HG02623 (cell line): ENCODE data around the gene AKAP12.
"Not testable (repeated sequence)": the region's sequence is repeated elsewhere in the genome, so short reads cannot be mapped to it uniquely, and the experiment has no call there.

Experiments used
- ATAC-seq: cut with Tn5 transposase; IDR thresholded peaks from one replicate; pipeline ENCODE4 v1.9.1; 2021; ENCODE audit warnings: moderate library complexity; ENCODE audit not compliant: unreplicated experiment

AKAP12 gene

GRCh38 chr6:151376440-151376839 lies 136.7 kb downstream of the AKAP12 start:
- ATAC-seq: no peak

- ATAC-seq: no peak
Measured at GRCh38 chr6:151377095-151377494, 137.3 kb downstream of the AKAP12 start.

DNA sequence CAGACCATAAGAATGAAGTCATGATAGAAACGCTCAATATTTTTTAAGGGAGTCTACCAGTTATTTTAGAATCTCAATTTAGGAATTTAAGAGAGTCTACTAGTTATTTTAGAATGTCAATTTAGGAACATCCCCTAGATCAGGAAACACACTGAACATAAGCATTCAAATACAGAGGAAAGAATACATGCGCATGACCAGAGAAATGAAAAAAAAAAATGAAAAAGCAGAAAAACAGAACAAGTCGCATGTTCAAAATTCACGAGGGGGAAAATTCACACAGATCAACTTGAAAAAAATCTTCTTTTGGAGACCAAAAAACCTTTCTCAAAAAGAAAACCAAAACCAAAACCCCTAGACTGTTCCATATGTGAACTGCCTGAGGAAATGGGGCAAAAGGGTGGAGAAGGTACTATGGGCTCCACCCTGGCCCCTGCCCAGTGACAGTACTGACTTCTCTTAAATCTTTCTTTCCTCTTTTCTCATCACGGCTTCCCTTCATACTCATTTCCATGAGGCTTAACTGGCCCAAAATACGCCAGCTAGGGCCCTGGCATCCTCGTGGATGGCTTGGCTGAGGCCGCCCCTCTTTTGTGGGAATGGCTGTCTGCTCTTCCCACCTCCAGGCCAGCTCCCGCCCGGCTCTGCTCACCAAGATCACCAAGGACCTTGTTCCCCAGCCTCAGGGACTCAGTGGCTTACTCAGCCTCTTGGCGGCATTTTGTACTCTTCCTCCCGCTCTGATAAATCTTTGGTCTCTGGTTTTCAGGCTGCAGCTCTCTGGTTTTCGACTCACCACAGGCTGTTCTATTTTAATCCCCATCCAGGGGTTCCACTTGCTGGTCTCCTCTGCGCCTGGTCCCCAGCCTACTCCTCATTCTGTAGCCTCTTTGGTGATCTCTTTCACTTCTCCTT lies 140.4 kb downstream of the AKAP12 start:
- ATAC-seq: peak; percentile 62

DNA sequence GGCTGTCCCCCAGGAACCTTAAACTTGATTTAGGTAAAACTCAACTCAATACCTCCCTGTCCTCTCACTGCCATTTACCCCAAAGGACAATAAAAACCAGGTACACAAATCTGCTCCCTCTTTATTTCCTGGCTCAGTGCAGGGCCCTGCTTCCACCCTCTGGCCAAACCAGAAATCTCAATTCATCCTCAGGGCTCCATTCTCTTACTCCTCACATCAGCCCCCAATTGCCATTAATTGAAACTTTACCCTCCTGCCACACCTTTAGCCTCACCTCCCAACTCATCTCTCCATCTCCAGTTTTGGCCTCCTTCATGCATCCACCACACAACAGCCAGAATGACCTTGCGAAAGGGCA lies 141.1 kb downstream of the AKAP12 start:
- no peak for ATAC-seq

DNA sequence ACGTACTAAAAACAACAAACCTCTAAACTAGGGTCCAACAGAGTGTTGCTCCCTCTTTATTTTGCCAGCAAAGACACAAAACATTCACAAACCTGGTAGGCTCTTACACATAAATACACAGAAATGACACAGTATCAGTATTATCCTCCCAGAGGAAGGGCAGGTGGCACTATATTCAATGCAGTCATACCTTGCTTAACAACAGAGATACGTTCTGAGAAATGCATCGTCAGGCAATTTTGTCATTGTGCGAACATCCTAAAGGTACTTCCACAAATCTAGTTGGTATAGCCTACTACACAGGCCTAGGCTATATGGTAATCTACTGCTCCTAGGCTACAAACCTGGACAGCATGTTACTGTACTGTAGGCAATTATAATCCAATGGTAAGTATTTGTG lies 142.0 kb downstream of the AKAP12 start:
- no peak for ATAC-seq

- not testable (repeated sequence) for ATAC-seq
Measured at GRCh38 chr6:151382631-151383030, 142.9 kb downstream of the AKAP12 start.

- no peak for ATAC-seq
Measured at GRCh38 chr6:151384151-151384550, 144.4 kb downstream of the AKAP12 start.

GRCh38 chr6:151385177-151385576 lies 145.4 kb downstream of the AKAP12 start:
- no peak for ATAC-seq

- ATAC-seq: no peak
Measured at GRCh38 chr6:151387175-151387970, 147.6 kb downstream of the AKAP12 start.

DNA sequence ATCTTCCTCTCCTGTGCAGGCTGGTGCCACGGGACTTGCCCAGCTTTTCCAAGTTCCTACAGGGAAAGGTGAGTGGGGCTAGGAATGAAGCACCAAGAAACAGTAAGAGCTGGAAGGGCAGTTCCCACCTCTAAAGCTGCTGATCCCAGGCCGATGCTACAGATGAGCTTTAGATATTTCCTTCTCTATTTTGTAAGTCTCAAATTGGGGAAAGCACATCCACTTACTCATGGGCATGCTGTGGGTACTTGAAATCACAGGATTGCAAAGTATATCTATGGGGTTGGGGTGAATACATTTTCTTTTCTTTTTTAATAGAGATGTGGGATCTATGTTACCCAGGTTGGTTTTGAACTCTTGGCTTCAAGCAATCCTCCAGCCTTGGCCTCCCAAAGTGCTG lies 148.5 kb downstream of the AKAP12 start:
- ATAC-seq: no peak

DNA sequence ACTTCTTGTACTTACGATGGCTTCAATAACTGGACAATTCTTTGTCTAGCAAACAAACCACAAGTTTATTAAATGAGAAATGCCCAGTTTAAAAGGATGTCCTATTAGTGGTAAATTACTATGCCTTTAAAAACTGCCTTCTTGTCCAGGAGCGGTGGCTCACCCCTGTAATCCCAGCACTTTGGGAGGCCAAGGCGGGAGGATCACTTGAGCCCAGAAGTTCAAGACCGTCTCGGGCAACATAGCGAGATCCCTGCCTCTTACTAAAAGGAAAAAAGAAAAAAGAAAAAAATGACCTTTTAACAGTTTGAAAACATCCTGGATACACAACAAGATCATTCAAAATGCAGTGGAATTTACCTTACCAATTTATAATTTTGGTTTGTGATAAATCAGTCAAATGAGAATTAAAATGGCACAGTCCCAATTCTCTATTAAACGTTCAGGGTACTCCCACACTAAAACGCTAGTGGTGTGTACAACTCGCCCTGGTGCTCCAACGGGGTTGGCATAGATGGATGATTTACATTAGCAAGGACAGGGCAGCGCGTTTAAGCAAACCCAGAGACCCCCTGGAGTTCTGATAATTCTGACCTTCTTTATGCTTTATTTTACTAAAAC lies 149.3 kb downstream of the AKAP12 start:
- ATAC-seq: no peak

GRCh38 chr6:151389618-151390275 lies 150.0 kb downstream of the AKAP12 start:
- ATAC-seq: peak; percentile 54

GRCh38 chr6:151390276-151390850 lies 150.6 kb downstream of the AKAP12 start:
- ATAC-seq: peak; percentile 71

DNA sequence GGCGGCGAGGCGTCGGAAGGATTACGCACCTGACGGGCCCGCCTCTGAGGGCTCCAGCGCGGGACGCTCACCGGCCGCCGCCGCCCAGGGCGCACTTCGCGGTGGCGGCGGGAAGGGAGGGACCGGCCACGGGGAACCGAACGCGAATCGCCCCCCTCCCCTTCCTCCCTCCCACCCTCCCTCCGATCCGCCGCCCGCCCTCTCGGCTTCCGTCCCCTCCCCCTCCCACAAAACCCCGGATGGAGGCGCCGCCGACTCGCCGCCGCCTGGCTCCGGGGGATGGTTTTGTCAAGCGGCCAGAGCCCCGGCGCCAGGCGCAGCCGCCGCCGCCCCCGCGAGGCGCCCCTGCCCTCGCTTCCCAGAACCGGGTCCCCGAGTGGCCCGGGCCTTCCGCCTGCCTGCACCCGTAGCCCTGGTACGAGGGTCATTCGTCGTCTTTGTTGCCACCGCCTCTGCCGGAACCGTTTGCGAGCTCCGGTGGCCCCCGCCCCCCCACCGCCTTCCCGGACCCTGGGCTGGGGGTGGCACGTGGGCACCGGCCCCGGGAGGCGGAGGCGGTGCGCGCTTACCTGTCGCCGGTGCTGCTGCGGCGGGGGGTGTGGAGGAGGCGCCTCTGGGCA lies 151.2 kb downstream of the AKAP12 start:
- ATAC-seq: peak; percentile 4

DNA sequence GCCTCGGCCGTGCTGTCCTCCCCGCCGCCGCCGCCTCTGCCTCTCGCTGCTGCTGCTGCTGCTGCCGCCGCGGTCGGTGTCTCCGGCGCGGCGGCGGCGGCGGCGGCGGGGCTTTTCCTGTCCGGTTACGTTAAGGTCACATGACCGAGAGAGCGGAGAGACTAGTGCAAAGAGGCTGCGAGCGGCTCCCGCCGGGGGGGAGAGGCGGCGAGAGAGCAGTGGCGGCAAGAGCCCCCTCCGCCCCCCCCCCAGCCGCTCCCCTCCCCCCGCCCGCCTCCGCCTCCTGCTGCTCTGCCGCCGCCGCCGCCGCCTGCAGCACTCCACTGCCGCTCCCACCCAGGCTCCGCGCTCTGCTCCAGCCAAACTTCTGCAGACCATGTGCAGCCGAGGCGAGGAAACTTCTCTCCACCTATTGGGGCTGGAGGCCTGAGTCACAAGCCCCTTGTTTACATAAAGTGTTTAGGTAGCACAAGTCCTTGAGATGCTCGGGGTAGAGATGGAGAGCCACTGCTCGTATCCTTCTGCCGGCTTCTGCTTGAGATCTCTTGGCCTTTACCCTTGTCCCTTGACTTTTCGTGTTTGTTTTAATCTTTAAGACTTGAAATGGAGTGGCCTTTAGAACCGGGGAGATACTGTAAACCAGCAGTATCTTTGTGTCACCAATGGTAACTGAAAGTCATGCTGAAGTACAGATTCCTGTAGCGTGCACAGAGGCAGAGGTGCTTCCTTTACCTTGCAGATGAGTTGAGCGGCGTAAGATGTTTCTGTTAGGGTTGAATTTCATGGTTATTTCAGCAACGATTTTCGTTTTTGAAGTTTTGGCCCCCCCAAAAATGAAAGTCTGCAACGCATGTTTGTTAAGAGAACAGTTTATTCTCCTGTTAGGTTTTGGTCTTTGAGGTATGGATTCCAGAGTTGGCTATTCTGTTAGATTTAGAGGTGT lies 152.0 kb downstream of the AKAP12 start, which contains the start of gene ZBTB2:
ZBTB2 (minus strand) TSS at position 89 of the 943 bp plus-strand sequence. CDS start 17,922 bp downstream, outside the sequence.
- peak; percentile 8 for ATAC-seq

GRCh38 chr6:151392427-151392826 lies 152.7 kb downstream of the AKAP12 start:
- ATAC-seq: no peak

- ATAC-seq: no peak
Measured at GRCh38 chr6:151393410-151393809, 153.6 kb downstream of the AKAP12 start.

- no peak for ATAC-seq
Measured at GRCh38 chr6:151399679-151400078, 159.9 kb downstream of the AKAP12 start.

DNA sequence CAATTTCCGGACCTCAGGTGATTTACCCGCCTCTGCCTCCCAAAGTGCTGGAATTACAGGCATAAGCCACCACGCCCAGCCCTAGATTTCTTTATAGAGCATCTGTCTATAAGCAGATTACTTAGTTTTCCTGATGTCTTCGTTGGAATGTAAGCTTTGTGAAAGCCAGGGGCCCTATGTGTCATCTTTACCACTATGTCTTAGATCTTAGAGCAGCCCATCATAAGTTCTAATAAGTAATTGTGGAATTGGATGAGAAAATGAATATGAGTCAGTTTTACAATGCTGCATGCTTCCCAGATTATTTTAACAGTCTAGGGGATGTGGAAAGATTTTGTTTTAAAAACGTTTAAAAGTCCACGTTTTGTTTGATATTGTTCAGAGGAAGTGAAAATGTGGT lies 160.7 kb downstream of the AKAP12 start:
- ATAC-seq: no peak
